ENCODE measurements around the gene PCDHGA9. TPM values are rescaled to one million over a fixed set of nuclear protein-coding genes. Genes with fewer than 3 reads are reported as not detected.
"Not testable (repeated sequence)": the region's sequence is repeated elsewhere in the genome, so short reads cannot be mapped to it uniquely, and the experiment has no call there.

Gene PCDHGA9
- polyA plus RNA-seq, 1 donor (not counting 4 experiments of a cell fraction or from before 2014, with no cell fraction given), result 0.28 TPM

DNA sequence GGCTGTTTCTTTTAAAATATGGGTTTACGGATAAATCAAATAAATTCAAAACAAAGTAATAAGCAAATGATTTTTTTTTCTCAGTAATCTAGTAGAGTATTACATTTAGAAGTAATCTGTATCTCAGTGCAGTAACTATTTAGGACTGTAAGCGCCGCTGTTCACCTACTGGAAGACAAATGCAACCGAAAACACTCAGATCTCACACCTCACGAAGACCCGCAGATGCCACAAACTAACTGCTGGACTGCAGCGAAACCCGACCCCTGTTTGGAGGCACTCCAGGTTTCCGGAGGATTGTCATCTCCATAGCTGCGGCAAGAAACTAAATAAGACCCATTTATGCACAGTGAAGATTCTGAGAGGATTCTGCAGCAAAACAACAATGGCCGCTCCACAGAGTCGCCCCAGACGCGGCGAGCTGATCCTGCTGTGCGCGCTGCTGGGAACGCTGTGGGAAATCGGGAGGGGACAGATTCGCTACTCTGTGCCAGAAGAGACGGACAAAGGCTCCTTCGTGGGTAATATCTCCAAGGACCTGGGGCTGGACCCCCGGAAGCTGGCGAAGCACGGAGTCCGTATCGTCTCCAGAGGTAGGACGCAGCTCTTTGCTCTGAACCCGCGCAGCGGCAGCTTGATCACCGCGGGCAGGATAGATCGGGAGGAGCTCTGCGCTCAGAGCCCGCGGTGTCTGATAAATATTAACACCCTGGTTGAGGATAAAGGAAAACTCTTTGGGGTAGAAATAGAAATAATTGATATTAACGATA lies 10.0 kb upstream of the PCDHGA9 start, which contains the start of gene PCDHGA8:
TSS of gene PCDHGA8 (plus strand) at position 205 of the 770 bp plus-strand sequence. CDS start at position 386, 181 bp downstream.
- TF ChIP-seq EZH2 (IDR thresholded peaks at IDR 0.05; ENCODE audit: low read length), result no peak
- TF ChIP-seq, protein P1, sequence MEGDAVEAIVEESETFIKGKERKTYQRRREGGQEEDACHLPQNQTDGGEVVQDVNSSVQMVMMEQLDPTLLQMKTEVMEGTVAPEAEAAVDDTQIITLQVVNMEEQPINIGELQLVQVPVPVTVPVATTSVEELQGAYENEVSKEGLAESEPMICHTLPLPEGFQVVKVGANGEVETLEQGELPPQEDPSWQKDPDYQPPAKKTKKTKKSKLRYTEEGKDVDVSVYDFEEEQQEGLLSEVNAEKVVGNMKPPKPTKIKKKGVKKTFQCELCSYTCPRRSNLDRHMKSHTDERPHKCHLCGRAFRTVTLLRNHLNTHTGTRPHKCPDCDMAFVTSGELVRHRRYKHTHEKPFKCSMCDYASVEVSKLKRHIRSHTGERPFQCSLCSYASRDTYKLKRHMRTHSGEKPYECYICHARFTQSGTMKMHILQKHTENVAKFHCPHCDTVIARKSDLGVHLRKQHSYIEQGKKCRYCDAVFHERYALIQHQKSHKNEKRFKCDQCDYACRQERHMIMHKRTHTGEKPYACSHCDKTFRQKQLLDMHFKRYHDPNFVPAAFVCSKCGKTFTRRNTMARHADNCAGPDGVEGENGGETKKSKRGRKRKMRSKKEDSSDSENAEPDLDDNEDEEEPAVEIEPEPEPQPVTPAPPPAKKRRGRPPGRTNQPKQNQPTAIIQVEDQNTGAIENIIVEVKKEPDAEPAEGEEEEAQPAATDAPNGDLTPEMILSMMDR (optimal IDR thresholded peaks at IDR 0.05 in 1 of 3, IDR thresholded peaks at IDR 0.05 in 1 of 3, conservative IDR thresholded peaks at IDR 0.05 in 1 of 3; ENCODE audit: extremely low read depth in 1 of 3, insufficient read depth in 2 of 3, low read length in 3 of 3), result peak in 1 of 3 experiments; percentile 4
- H3K36me3 ChIP-seq (ENCODE audit: control insufficient read depth in 2 of 2, extremely low read depth in 1 of 2, insufficient read depth in 2 of 2, low read length in 2 of 2), result no peaks in the 10 kb centered on the region
- H3K4me1 ChIP-seq (ENCODE audit: control insufficient read depth, extremely low read depth, insufficient read depth, low read length), result no peaks in the 10 kb centered on the region
- DNase-seq (ENCODE audit: low read depth, low spot score) (no peak), FAIRE-seq (no peak)
- no peak within 1 kb of the TSS for H3K4me2 ChIP-seq (ENCODE audit: control insufficient read depth, extremely low read depth, insufficient read depth, low read depth, low read length)
- dilution Hi-C loops (cut with MboI; ENCODE audit: extremely low pct_ligation_motif_present, low sequenced_read_pairs), result no loop called here
- peaks cover 29% of the 10 kb centered on the region for H3K9me3 ChIP-seq (ENCODE audit: control insufficient read depth, low read depth, low read length)
- no peak within 1 kb of the TSS for H3K9ac ChIP-seq (ENCODE audit: control insufficient read depth, extremely low read depth, insufficient read depth, low read length)
- no peak within 1 kb of the TSS for H2AFZ ChIP-seq (ENCODE audit: control insufficient read depth, low read length)
- no peak within 1 kb of the TSS for H3K4me3 ChIP-seq (ENCODE audit: control insufficient read depth in 2 of 3, extremely low read depth in 1 of 3, insufficient read depth in 2 of 3, low read depth in 1 of 3, low read length in 3 of 3)
- H4K20me1 ChIP-seq (ENCODE audit: control insufficient read depth, extremely low read depth, insufficient read depth, low read length), result no peaks in the 10 kb centered on the region
- no peaks in the 10 kb centered on the region for H3K9me1 ChIP-seq (ENCODE audit: control insufficient read depth, extremely low read depth, insufficient read depth, low read length)
- no peak within 1 kb of the TSS for H3K27ac ChIP-seq (ENCODE audit: control insufficient read depth, insufficient read depth, low read length)
- no peaks in the 10 kb centered on the region for H3K79me2 ChIP-seq (ENCODE audit: control insufficient read depth, insufficient read depth, low read length)
- H3K27me3 ChIP-seq (ENCODE audit: control insufficient read depth, extremely low read depth, insufficient read depth, low read length), result peaks cover 11% of the 10 kb centered on the region

DNA sequence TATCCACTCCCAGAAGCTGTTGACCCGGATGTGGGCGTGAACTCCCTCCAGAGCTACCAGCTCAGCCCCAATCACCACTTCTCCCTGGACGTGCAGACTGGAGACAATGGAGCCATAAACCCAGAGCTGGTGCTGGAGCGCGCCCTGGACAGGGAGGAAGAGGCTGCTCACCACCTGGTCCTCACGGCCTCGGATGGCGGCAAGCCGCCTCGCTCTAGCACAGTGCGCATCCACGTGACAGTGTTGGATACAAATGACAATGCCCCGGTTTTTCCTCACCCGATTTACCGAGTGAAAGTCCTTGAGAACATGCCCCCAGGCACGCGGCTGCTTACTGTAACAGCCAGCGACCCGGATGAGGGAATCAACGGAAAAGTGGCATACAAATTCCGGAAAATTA lies 9.3 kb upstream of the PCDHGA9 start:
- no peak overlapping the region for H3K4me3 ChIP-seq (ENCODE audit: control insufficient read depth in 2 of 3, extremely low read depth in 1 of 3, insufficient read depth in 2 of 3, low read depth in 1 of 3, low read length in 3 of 3)
- no peak overlapping the region for H3K4me2 ChIP-seq (ENCODE audit: control insufficient read depth, extremely low read depth, insufficient read depth, low read depth, low read length)
- H3K9ac ChIP-seq (ENCODE audit: control insufficient read depth, extremely low read depth, insufficient read depth, low read length), result no peak overlapping the region
- TF ChIP-seq, protein P1 (optimal IDR thresholded peaks at IDR 0.05 in 1 of 3, IDR thresholded peaks at IDR 0.05 in 1 of 3, conservative IDR thresholded peaks at IDR 0.05 in 1 of 3; ENCODE audit: extremely low read depth in 1 of 3, insufficient read depth in 2 of 3, low read length in 3 of 3), result no peak
- TF ChIP-seq EZH2 (IDR thresholded peaks at IDR 0.05; ENCODE audit: low read length), result no peak
- H3K79me2 ChIP-seq (ENCODE audit: control insufficient read depth, insufficient read depth, low read length), result no peaks in the 10 kb centered on the region
- peaks cover 29% of the 10 kb centered on the region for H3K9me3 ChIP-seq (ENCODE audit: control insufficient read depth, low read depth, low read length)
- H4K20me1 ChIP-seq (ENCODE audit: control insufficient read depth, extremely low read depth, insufficient read depth, low read length), result no peaks in the 10 kb centered on the region
- H3K9me1 ChIP-seq (ENCODE audit: control insufficient read depth, extremely low read depth, insufficient read depth, low read length), result no peaks in the 10 kb centered on the region
- H2AFZ ChIP-seq (ENCODE audit: control insufficient read depth, low read length), result no peak overlapping the region
- dilution Hi-C loops (cut with MboI; ENCODE audit: extremely low pct_ligation_motif_present, low sequenced_read_pairs), result no loop called here
- H3K36me3 ChIP-seq (ENCODE audit: control insufficient read depth in 2 of 2, extremely low read depth in 1 of 2, insufficient read depth in 2 of 2, low read length in 2 of 2), result no peaks in the 10 kb centered on the region
- H3K4me1 ChIP-seq (ENCODE audit: control insufficient read depth, extremely low read depth, insufficient read depth, low read length), result no peaks in the 10 kb centered on the region
- peaks cover 11% of the 10 kb centered on the region for H3K27me3 ChIP-seq (ENCODE audit: control insufficient read depth, extremely low read depth, insufficient read depth, low read length)
- FAIRE-seq, result no peak
- no peak for DNase-seq (ENCODE audit: low read depth, low spot score)
- H3K27ac ChIP-seq (ENCODE audit: control insufficient read depth, insufficient read depth, low read length), result no peak overlapping the region

DNA sequence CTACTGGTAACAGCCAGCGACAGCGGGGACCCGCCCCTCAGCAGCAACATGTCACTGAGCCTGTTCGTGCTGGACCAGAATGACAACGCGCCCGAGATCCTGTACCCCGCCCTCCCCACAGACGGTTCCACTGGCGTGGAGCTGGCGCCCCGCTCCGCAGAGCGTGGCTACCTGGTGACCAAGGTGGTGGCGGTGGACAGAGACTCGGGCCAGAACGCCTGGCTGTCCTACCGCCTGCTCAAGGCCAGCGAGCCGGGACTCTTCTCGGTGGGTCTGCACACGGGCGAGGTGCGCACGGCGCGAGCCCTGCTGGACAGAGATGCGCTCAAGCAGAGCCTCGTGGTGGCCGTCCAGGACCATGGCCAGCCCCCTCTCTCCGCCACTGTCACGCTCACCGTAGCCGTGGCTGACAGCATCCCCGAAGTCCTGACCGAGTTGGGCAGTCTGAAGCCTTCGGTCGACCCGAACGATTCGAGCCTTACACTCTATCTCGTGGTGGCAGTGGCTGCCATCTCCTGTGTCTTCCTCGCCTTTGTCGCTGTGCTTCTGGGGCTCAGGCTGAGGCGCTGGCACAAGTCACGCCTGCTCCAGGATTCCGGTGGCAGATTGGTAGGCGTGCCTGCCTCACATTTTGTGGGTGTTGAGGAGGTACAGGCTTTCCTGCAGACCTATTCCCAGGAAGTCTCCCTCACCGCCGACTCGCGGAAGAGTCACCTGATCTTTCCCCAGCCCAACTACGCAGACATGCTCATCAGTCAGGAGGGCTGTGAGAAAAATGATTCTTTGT lies 8.0 kb upstream of the PCDHGA9 start:
- H3K4me1 ChIP-seq (ENCODE audit: control insufficient read depth, extremely low read depth, insufficient read depth, low read length); H2AFZ ChIP-seq (ENCODE audit: control insufficient read depth, low read length); H3K4me3 ChIP-seq (ENCODE audit: control insufficient read depth in 2 of 3, extremely low read depth in 1 of 3, insufficient read depth in 2 of 3, low read depth in 1 of 3, low read length in 3 of 3); H3K9ac ChIP-seq (ENCODE audit: control insufficient read depth, extremely low read depth, insufficient read depth, low read length); H3K27me3 ChIP-seq (ENCODE audit: control insufficient read depth, extremely low read depth, insufficient read depth, low read length); H3K79me2 ChIP-seq (ENCODE audit: control insufficient read depth, insufficient read depth, low read length); H4K20me1 ChIP-seq (ENCODE audit: control insufficient read depth, extremely low read depth, insufficient read depth, low read length); H3K4me2 ChIP-seq (ENCODE audit: control insufficient read depth, extremely low read depth, insufficient read depth, low read depth, low read length); H3K36me3 ChIP-seq (ENCODE audit: control insufficient read depth in 2 of 2, extremely low read depth in 1 of 2, insufficient read depth in 2 of 2, low read length in 2 of 2); H3K27ac ChIP-seq (ENCODE audit: control insufficient read depth, insufficient read depth, low read length); DNase-seq (ENCODE audit: low read depth, low spot score); H3K9me1 ChIP-seq (ENCODE audit: control insufficient read depth, extremely low read depth, insufficient read depth, low read length); dilution Hi-C loops (cut with MboI; ENCODE audit: extremely low pct_ligation_motif_present, low sequenced_read_pairs); FAIRE-seq: not testable (repeated sequence)
- H3K9me3 ChIP-seq (ENCODE audit: control insufficient read depth, low read depth, low read length), result peaks cover 28% of the 10 kb centered on the region

All from keratinocyte (primary cell).